Prostate gland (tissue), 2 donors: ENCODE results near the gene CCR6. TPM values are rescaled to one million over a fixed set of nuclear protein-coding genes. Genes with fewer than 3 reads are reported as not detected.

Experiments
- DNase-seq: peaks from one replicate; pipeline ENCODE4 v3.0.0-alpha.2; 2019; ENCODE audit warnings: low spot score
- H3K27ac ChIP-seq, 2 donors: fragments of 200-600 bp; sonication (generic); 2 replicates each; pipeline ENCODE4 v1.5.1; 2017 to 2019
- H3K27me3 ChIP-seq: fragments of 200-600 bp; sonication (generic); replicated peaks from 2 replicates; pipeline ENCODE4 v1.5.1; 2019; ENCODE audit not compliant: insufficient read depth
- H3K36me3 ChIP-seq, 2 donors: fragments of 200-600 bp; sonication (generic); 1 replicate in 1 of 2; 2 replicates in 1 of 2; pipeline versions ENCODE4 v1.5.1 to v1.8.1; 2017 to 2019
- H3K4me1 ChIP-seq: fragments of 200-600 bp; sonication (generic); replicated peaks from 2 replicates; pipeline ENCODE4 v1.5.1; 2019
- H3K4me3 ChIP-seq, 2 donors: fragments of 200-600 bp; sonication (generic); 2 replicates each; pipeline ENCODE4 v1.5.1; 2017 to 2019
- H3K9me3 ChIP-seq: fragments of 200-600 bp; sonication (generic); 2 replicates; pipeline ENCODE4 v1.5.1; 2017
- CTCF ChIP-seq, 4 experiments: fragments of 200-600 bp in 2 of 4; fragments of 450-650 bp in 2 of 4; sonication (generic) in 2 of 4; IDR thresholded peaks; 1 replicate in 3 of 4; 2 replicates in 1 of 4; pipeline ENCODE4 v1.5.1; 2016 to 2019; ENCODE audit warnings: antibody characterized with exemption in 4 of 4, mild to moderate bottlenecking in 2 of 4, moderate library complexity in 2 of 4
- POLR2A ChIP-seq: fragments of 450-650 bp; IDR thresholded peaks from one replicate; pipeline ENCODE4 v1.6.1; 2016; ENCODE audit warnings: antibody characterized with exemption, mild to moderate bottlenecking
- POLR2AphosphoS5 ChIP-seq: sonication (generic); formaldehyde crosslinking; IDR thresholded peaks from one replicate; pipeline ENCODE4 v1.6.1; 2017; ENCODE audit warnings: antibody characterized with exemption
- WGBS: methylation state at CpG from one replicate; pipeline ENCODE4 v1.1.5; 2018; 5-methylcytosine and 5-hydroxymethylcytosine counted together
- intact Hi-C: fragments of 100-400 bp; cut with DNase I; formaldehyde crosslinking; loops from one replicate; pipeline ENCODE4 v1.14.2; 2022
- total RNA-seq, 2 donors: library from RNA; depleted of rRNA; stranded (reverse); fragments of >200 nt; gene quantifications; one replicate each; pipeline ENCODE4 v1.1.0, GENCODE V29; 2016

CCR6 gene
- total RNA-seq, 2 donors from 2014 or later: not detected

DNA sequence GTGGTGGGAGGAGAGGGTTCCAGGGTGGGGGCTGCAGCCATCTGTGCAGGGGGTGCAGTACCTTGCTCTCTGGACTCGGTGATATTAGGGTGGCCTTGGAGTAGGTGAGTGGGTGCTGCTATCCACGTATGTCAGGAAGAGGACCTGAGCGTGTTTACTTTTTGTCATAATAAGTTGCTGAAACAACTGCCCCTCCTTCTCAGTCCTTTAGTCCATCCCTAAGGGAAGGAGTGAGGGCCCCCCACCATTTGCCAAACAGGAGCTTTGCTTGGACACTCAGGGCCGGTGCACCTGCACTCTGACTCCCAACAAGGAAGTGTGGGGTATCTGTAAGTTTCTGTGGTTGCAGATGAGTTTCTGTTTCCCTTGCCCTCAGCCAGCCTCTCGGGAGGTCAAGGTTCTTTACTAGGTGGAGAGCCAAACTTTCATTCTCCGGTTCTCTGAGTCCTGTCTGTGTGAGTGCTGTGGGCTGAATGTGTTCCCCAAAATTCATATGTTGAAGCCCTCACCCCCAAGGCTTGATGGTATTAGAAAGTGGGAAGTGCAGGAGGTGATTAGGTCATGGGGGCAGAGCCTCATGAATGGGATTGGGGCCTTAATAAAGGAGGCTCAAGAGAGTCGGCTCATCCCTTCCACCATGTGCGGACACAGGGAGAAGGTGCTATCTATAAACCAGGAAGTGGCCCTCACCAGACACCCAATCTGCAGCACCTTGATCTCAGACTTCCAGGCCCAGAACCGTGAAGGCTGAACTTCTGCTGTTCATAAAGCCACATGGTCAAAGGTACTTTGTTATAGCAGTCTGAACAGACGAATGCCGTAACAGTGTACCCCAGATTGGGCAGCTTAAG is 19.6 kb upstream of the CCR6 start:
- WGBS: 86% methylated on average over 11 of the region's 11 CpGs
- intact Hi-C loops: no loop called here
- Histone ChIP-seq H3K9me3 (no peaks in the 10 kb centered on the region), H3K27me3 (no peaks in the 10 kb centered on the region), H3K4me1 (no peaks in the 10 kb centered on the region), H3K27ac (no peak overlapping the region), H3K4me3 (no peak overlapping the region), H3K36me3 (no peaks in the 10 kb centered on the region)
- TF ChIP-seq POLR2A: no peak
- TF ChIP-seq POLR2AphosphoS5: no peak
- TF ChIP-seq CTCF (IDR thresholded peaks at IDR 0.05): no peak
- no peak for DNase-seq

DNA sequence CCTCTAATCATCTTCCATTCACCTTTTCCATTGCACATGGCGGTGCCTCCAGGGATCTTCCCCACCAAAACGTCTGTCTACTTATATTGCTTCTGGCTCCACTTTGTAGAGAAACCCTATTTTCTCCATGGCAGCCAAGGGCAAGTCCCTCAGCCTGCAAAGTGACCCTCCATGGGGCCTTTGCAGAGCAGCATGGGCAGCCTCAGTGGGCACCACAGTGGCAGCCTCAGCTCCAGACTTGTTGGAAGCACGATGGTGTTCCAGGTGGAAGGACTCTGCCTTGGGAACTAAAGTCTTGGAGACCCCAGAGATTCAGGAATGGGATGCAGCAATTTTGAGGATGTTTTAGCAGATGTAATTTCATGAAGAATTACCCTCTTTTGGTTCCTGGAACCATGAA is 18.5 kb upstream of the CCR6 start:
- no peak for DNase-seq
- Histone ChIP-seq H3K27ac (no peak overlapping the region), H3K36me3 (no peaks in the 10 kb centered on the region), H3K4me3 (no peak overlapping the region), H3K27me3 (no peaks in the 10 kb centered on the region), H3K4me1 (no peaks in the 10 kb centered on the region), H3K9me3 (no peaks in the 10 kb centered on the region)
- 94% methylated on average over 3 of the region's 3 CpGs for WGBS
- TF ChIP-seq CTCF (IDR thresholded peaks at IDR 0.05): no peak
- no peak for TF ChIP-seq POLR2AphosphoS5
- intact Hi-C loops: no loop called here

- Histone ChIP-seq H3K27ac (no peak overlapping the region), H3K36me3 (no peaks in the 10 kb centered on the region), H3K27me3 (no peaks in the 10 kb centered on the region), H3K4me3 (no peak overlapping the region), H3K9me3 (no peaks in the 10 kb centered on the region), H3K4me1 (no peaks in the 10 kb centered on the region)
- no peak for DNase-seq
- no peak for TF ChIP-seq CTCF (IDR thresholded peaks at IDR 0.05)
- TF ChIP-seq POLR2AphosphoS5: no peak
- no peak for TF ChIP-seq POLR2A
- intact Hi-C loops: no loop called here
- WGBS: 88% methylated on average over 6 of the region's 6 CpGs
Measured at GRCh38 chr6:167105060-167105459, 17.8 kb upstream of the CCR6 start.

DNA sequence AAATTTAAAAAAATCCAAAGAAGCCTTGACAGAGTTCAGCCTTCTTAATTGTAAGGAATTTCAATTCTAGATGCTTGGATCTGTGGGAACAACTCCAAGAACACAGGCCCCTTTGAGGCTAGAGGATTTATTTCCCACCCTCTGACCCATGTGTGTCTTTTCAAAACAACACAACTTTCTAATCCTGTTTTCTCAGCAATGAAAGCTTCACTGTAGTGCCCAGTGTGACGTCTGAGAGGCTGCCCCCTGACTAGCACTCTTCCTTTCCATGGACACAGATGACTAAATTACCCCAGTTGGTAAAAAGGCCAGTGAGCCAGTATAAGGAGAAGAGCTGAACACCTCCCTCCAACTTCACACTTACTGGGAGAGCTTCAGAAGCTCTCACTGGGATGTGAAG is 16.5 kb upstream of the CCR6 start:
- no peaks in the 10 kb centered on the region for H3K36me3 ChIP-seq
- 60% methylated on average over 1 of the region's 1 CpG for WGBS
- no peaks in the 10 kb centered on the region for H3K9me3 ChIP-seq
- no peak for DNase-seq
- H3K4me3 ChIP-seq: no peak overlapping the region
- H3K27me3 ChIP-seq: no peaks in the 10 kb centered on the region
- no peaks in the 10 kb centered on the region for H3K4me1 ChIP-seq
- no peak for TF ChIP-seq CTCF (IDR thresholded peaks at IDR 0.05)
- no peak for TF ChIP-seq POLR2AphosphoS5
- no peak for TF ChIP-seq POLR2A
- H3K27ac ChIP-seq: no peak overlapping the region
- intact Hi-C loops: no loop called here

- Histone ChIP-seq H3K27ac (no peak overlapping the region), H3K9me3 (no peaks in the 10 kb centered on the region), H3K4me1 (no peaks in the 10 kb centered on the region), H3K4me3 (no peak overlapping the region), H3K27me3 (no peaks in the 10 kb centered on the region), H3K36me3 (no peaks in the 10 kb centered on the region)
- DNase-seq: no peak
- no peak for TF ChIP-seq POLR2AphosphoS5
- TF ChIP-seq POLR2A: no peak
- 79% methylated on average over 7 of the region's 7 CpGs for WGBS
- intact Hi-C loops: no loop called here
Measured at GRCh38 chr6:167107787-167108186, 15.1 kb upstream of the CCR6 start.
